ENCODE results near the gene GALR3. TPM values are rescaled to one million over a fixed set of nuclear protein-coding genes. Genes with fewer than 3 reads are reported as not detected.

The GALR3 gene
- total and polyA plus RNA-seq, 2 of the 4 experiments (the other 2 are of a cell fraction), result not detected

DNA sequence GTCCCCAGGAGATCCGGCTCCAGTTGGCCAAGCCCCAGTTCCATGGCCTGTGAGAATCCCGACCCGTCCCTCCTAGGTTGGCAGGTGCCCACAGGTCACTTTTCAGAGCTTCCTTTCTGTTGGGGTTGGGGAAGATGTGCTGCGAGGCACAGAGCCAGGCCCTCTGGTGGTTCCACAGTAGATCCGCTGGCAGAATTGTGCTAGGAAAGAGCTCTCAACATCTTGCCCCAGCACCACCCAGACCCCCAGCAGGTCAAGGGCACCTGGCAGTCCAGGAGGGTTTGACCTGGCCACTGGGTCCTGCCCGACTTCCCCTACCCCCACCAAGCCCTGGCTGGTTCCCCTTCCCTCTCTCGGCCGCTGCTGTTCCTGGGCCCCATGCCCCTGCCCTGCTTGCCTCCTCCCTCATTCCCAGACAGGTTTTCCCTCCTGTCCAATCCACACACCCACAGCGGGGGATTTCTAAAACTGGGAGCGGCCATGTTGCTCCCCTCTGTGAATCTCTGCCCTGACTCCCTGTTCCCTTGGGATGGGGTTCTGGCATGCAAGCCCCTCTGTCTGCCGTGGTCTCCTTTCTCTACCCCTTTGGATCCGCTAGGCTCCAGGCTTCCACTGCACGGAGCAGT is 41.6 kb upstream of the GALR3 start:
- peaks cover 7% of the 10 kb centered on the region for H4K20me1 ChIP-seq (ENCODE audit: insufficient read depth, low read length)
- H2AK5ac ChIP-seq (ENCODE audit: low read depth, low read length), result peak overlapping the region; percentile 51
- H4K8ac ChIP-seq (ENCODE audit: low read depth in 2 of 2, low read length in 2 of 2), result peak overlapping the region in 1 of 2 experiments; percentile 53; a peak in 1 of 4 replicates
- intact Hi-C loops (cut with micrococcal nuclease), result no loop called here
- peaks cover 10% of the 10 kb centered on the region for H3K4me1 ChIP-seq (ENCODE audit: control insufficient read depth, insufficient read depth, low read length)
- ChIA-PET CTCF (interaction anchor here (1.0 kb wide), 1 partner anchor 10 kb away, joined by 3 read pairs; no protein-coding TSS in a partner anchor), POLR2A (ENCODE audit: unreplicated experiment) (interaction anchor here (1.1 kb wide), 1 partner anchor 138 kb away, joined by 3 read pairs; no protein-coding TSS in a partner anchor)
- H3K18ac ChIP-seq (ENCODE audit: low read depth, low read length), result no peak overlapping the region
- H4K5ac ChIP-seq (ENCODE audit: low read depth, low read length), result no peak overlapping the region
- no TSS peak for BruUV-seq (replicated peaks)
- H2BK20ac ChIP-seq (ENCODE audit: low read depth, low read length), result 0 out of 2 replicates have a peak overlapping the region, but pooled peaks have one; percentile 15
- 76% methylated on average over 4 of the region's 13 CpGs; no CpG with 5 or more reads in 1 of the 2 experiments for WGBS, 2 experiments (ENCODE audit: extremely low coverage in 2 of 2, insufficient read length in 1 of 2)
- H3K56ac ChIP-seq (ENCODE audit: extremely low read depth, insufficient read depth, low read length), result no peak overlapping the region
- ATAC-seq (ENCODE audit: low read depth) (no peak), DNase-seq (peak; percentile 19)
- peaks cover 0 to 13% of the 10 kb centered on the region in 2 experiments; a peak in 1 of 4 replicates for H3K79me1 ChIP-seq (ENCODE audit: low read depth in 1 of 2, low read length in 2 of 2)
- in situ Hi-C loops (cut with MboI; ENCODE audit: low sequenced_read_pairs), result no loop called here
- 0 out of 2 replicates have a peak overlapping the region, but pooled peaks have one; percentile 48 for H3K4ac ChIP-seq (ENCODE audit: low read depth, low read length)
- peaks cover 19% of the 10 kb centered on the region for H3K9me1 ChIP-seq (ENCODE audit: insufficient read depth, low read length)
- H3K27ac ChIP-seq (ENCODE audit: insufficient read depth, low read length), result no peak overlapping the region
- dilution Hi-C loops (cut with HindIII; ENCODE audit: low sequenced_read_pairs, unreplicated experiment), result no loop called here
- no peak overlapping the region for H3K23ac ChIP-seq (ENCODE audit: low read depth, low read length)
- no peaks in the 10 kb centered on the region for H3K9me3 ChIP-seq (ENCODE audit: control insufficient read depth, insufficient read depth, low read length)
- H3K36me3 ChIP-seq (ENCODE audit: control insufficient read depth, insufficient read depth, low read length), result no peaks in the 10 kb centered on the region
- no peak overlapping the region for H2BK5ac ChIP-seq (ENCODE audit: low read depth, low read length, poor library complexity, severe bottlenecking)
- H2BK15ac ChIP-seq (ENCODE audit: low read depth, low read length), result 0 out of 3 replicates have a peak overlapping the region, but pooled peaks have one; percentile 13
- H2BK120ac ChIP-seq (ENCODE audit: low read depth, low read length), result peak overlapping the region; percentile 32; the same call in 1 of the 2 replicates
- H3K4me3 ChIP-seq (ENCODE audit: insufficient read depth, low read depth, low read length), result no peak overlapping the region
- peak overlapping the region; percentile 61; the same call in 1 of the 2 replicates for H3K14ac ChIP-seq (replicated peaks; ENCODE audit: low read depth, low read length)
- no peak for TF ChIP-seq SMC3 (IDR thresholded peaks at IDR 0.05; ENCODE audit: low read depth, low read length)
- TF ChIP-seq, protein P1, sequence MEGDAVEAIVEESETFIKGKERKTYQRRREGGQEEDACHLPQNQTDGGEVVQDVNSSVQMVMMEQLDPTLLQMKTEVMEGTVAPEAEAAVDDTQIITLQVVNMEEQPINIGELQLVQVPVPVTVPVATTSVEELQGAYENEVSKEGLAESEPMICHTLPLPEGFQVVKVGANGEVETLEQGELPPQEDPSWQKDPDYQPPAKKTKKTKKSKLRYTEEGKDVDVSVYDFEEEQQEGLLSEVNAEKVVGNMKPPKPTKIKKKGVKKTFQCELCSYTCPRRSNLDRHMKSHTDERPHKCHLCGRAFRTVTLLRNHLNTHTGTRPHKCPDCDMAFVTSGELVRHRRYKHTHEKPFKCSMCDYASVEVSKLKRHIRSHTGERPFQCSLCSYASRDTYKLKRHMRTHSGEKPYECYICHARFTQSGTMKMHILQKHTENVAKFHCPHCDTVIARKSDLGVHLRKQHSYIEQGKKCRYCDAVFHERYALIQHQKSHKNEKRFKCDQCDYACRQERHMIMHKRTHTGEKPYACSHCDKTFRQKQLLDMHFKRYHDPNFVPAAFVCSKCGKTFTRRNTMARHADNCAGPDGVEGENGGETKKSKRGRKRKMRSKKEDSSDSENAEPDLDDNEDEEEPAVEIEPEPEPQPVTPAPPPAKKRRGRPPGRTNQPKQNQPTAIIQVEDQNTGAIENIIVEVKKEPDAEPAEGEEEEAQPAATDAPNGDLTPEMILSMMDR (conservative IDR thresholded peaks at IDR 0.05; ENCODE audit: low read depth, low read length), result 0 out of 2 replicates have a peak, but pooled peaks have one; percentile 18
- peak overlapping the region; percentile 86 for H2AK9ac ChIP-seq (replicated peaks; ENCODE audit: low read depth, low read length, poor library complexity)
- H3K9ac ChIP-seq (ENCODE audit: low read depth, low read length), result no peak overlapping the region
- H3K4me2 ChIP-seq (ENCODE audit: low read depth, low read length), result no peak overlapping the region
- H2AFZ ChIP-seq (replicated peaks; ENCODE audit: low read length, poor library complexity), result peak overlapping the region; percentile 46
- H3K27me3 ChIP-seq (ENCODE audit: control insufficient read depth, insufficient read depth, low read length), result no peaks in the 10 kb centered on the region
- H4K91ac ChIP-seq (ENCODE audit: insufficient read depth, low read depth, low read length), result no peak overlapping the region

Measured in IMR-90 (cell line).